ENCODE results near the gene NKD1.

NKD1 gene

GRCh38 chr16:50609471-50609870 is 61.3 kb downstream of the NKD1 start:
- no peak overlapping the region for H3K4me3 ChIP-seq (ENCODE audit: control insufficient read depth, low read depth, low read length)
- DNase-seq (ENCODE audit: low read depth): no peak
- TF ChIP-seq CTCF (IDR thresholded peaks at IDR 0.05; ENCODE audit: control insufficient read depth, insufficient read depth, low read depth, low read length, missing control alignments): no peak

- H3K4me3 ChIP-seq (ENCODE audit: control insufficient read depth, low read depth, low read length): no peak overlapping the region
- DNase-seq (ENCODE audit: low read depth): no peak
- TF ChIP-seq CTCF (IDR thresholded peaks at IDR 0.05; ENCODE audit: control insufficient read depth, insufficient read depth, low read depth, low read length, missing control alignments): no peak
Observed at GRCh38 chr16:50610331-50611262, 62.4 kb downstream of the NKD1 start.

- TF ChIP-seq CTCF (IDR thresholded peaks at IDR 0.05; ENCODE audit: control insufficient read depth, insufficient read depth, low read depth, low read length, missing control alignments): no peak
- no peak for DNase-seq (ENCODE audit: low read depth)
Observed at GRCh38 chr16:50611332-50611934, 63.2 kb downstream of the NKD1 start.

GRCh38 chr16:50611995-50612848 is 64.0 kb downstream of the NKD1 start:
- no peak for DNase-seq (ENCODE audit: low read depth)
- H3K4me3 ChIP-seq (ENCODE audit: control insufficient read depth, low read depth, low read length): no peak overlapping the region
- TF ChIP-seq CTCF (IDR thresholded peaks at IDR 0.05; ENCODE audit: control insufficient read depth, insufficient read depth, low read depth, low read length, missing control alignments): no peak

More at GRCh38 chr16:50611332-50611934, 63.2 kb downstream of the NKD1 start:
- no peak overlapping the region for H3K4me3 ChIP-seq (ENCODE audit: control insufficient read depth, low read depth, low read length)

GRCh38 chr16:50612849-50613198 is 64.6 kb downstream of the NKD1 start:
- H3K4me3 ChIP-seq (ENCODE audit: control insufficient read depth, low read depth, low read length): no peak overlapping the region
- no peak for TF ChIP-seq CTCF (IDR thresholded peaks at IDR 0.05; ENCODE audit: control insufficient read depth, insufficient read depth, low read depth, low read length, missing control alignments)

GRCh38 chr16:50613281-50613963 is 65.2 kb downstream of the NKD1 start:
- DNase-seq (ENCODE audit: low read depth): no peak
- H3K4me3 ChIP-seq (ENCODE audit: control insufficient read depth, low read depth, low read length): no peak overlapping the region
- TF ChIP-seq CTCF (IDR thresholded peaks at IDR 0.05; ENCODE audit: control insufficient read depth, insufficient read depth, low read depth, low read length, missing control alignments): no peak

More at GRCh38 chr16:50612849-50613198, 64.6 kb downstream of the NKD1 start:
- DNase-seq (ENCODE audit: low read depth): no peak

Measured in AG09309 (cell line).